ENCODE data around the gene FAM124A.

The FAM124A gene, protein sequence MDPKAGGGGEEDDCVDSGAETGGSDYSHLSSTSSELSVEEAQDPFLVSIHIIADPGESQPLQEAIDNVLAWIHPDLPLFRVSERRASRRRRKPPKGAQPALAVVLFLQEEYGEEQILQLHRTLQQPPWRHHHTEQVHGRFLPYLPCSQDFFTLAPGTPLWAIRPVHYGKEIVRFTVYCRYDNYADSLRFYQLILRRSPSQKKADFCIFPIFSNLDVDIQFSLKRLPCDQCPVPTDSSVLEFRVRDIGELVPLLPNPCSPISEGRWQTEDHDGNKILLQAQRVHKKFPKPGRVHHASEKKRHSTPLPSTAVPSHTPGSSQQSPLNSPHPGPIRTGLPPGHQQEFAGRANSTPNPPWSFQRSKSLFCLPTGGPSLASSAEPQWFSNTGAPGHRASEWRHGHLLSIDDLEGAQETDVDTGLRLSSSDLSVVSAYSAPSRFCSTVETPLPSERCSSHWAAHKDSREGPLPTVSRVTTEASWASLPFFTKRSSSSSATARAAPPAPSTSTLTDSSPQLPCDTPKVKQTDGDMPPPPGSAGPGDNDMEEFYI

DNA sequence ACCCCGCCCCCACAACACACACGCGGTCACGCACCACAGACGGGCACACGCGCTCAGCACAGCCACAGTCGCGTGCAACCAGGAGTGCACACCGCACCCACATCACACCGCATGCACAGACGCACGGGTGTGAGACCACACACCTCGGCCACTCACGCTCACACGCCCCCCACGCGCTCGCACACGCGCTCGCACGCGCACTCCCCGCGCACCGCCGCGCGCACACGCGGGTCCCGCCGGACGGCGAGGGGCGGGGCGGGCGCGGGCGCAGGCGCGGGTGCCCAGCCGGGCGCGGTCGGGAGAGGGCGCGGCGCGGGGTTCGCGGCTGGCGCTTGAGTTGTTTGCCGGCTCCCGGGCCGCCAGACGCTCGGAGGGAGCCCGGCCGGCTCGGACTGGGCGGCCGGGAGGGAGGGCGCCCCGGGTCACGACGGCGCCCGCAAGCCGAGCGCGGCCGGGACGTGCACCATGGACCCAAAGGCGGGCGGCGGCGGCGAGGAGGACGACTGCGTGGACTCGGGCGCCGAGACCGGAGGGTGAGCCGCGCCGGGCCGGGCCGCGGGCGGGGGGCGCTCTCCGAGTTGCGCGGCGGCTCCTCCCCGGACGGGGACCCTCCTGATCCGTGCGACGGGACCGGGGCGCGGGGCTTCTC, at the start of gene FAM124A:
Gene FAM124A (plus strand): TSS at position 362 of the 649 bp plus-strand sequence. CDS start 104 bp downstream, at position 466.
- Histone ChIP-seq H3K27ac (ENCODE audit: low read length) (peak within 1 kb of the TSS; percentile 78), H3K4me3 (ENCODE audit: low read length) (peak within 1 kb of the TSS; percentile 97), H3K36me3 (ENCODE audit: insufficient read depth, low read depth, low read length) (peaks cover 23% of the 10 kb centered on the region), H3K9me3 (ENCODE audit: insufficient read depth, low read depth, low read length) (no peaks in the 10 kb centered on the region), H3K9ac (ENCODE audit: low read depth, low read length) (peak within 1 kb of the TSS; percentile 94), H3K27me3 (ENCODE audit: insufficient read depth, low read length) (peaks cover 16% of the 10 kb centered on the region), H3K4me1 (ENCODE audit: insufficient read depth, low read length) (peaks cover 36% of the 10 kb centered on the region)

DNA sequence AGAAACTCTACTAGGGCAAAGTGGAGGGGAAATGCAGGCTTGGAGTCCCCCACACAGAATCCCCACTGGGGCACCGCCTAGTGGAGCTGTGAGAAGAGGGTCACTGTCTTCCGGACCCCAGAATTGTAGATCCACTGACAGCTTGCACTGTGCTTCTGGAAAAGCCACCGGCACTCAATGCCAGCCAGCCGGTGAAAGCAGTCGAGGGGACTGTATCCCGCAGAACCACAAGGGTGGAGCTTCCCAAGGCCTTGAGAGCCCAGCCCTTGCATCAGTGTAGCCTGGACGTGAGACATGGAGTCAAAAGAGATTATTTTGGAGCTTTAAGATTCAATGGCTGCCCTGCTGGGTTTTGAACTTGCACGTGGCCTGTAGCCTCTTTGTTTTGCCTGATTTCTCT, 47.2 kb upstream of the FAM124A start:
- H3K36me3 ChIP-seq (ENCODE audit: insufficient read depth, low read depth, low read length): peaks cover 69% of the 10 kb centered on the region
- H3K27ac ChIP-seq (ENCODE audit: low read length): peak overlapping the region; percentile 95
- H3K27me3 ChIP-seq (ENCODE audit: insufficient read depth, low read length): no peaks in the 10 kb centered on the region
- H3K9ac ChIP-seq (ENCODE audit: low read depth, low read length): peak overlapping the region; percentile 81
- H3K9me3 ChIP-seq (ENCODE audit: insufficient read depth, low read depth, low read length): no peaks in the 10 kb centered on the region
- peaks cover 19% of the 10 kb centered on the region for H3K4me1 ChIP-seq (ENCODE audit: insufficient read depth, low read length)
- H3K4me3 ChIP-seq (ENCODE audit: low read length): peak overlapping the region; percentile 64

DNA sequence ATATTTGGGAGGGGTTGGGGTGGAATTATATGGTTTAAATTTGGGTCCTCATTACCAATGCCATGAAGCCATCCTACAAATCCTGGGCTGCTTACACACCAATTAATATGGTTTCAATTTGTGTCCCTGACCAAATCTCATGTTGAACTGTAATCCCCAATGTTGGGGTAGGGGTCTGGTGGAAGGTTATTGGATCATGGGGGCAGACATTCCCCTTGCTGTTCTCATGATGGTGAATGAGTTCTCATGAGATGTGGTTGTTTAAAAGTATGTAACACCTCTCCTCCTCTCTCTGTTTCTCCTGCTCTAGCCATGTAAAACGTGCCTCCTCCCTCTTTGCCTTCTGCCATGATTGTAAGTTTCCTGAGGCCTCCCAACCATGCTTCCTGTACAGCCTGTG, 46.6 kb upstream of the FAM124A start:
- peak overlapping the region; percentile 64; the same call in 1 of the 2 replicates for H3K4me3 ChIP-seq (ENCODE audit: low read length)
- H3K9ac ChIP-seq (ENCODE audit: low read depth, low read length): peak overlapping the region; percentile 81; the same call in 1 of the 2 replicates
- no peaks in the 10 kb centered on the region for H3K27me3 ChIP-seq (ENCODE audit: insufficient read depth, low read length)
- H3K9me3 ChIP-seq (ENCODE audit: insufficient read depth, low read depth, low read length): no peaks in the 10 kb centered on the region
- peaks cover 22% of the 10 kb centered on the region for H3K4me1 ChIP-seq (ENCODE audit: insufficient read depth, low read length)
- peaks cover 75% of the 10 kb centered on the region for H3K36me3 ChIP-seq (ENCODE audit: insufficient read depth, low read depth, low read length)
- peak overlapping the region; percentile 95 for H3K27ac ChIP-seq (ENCODE audit: low read length)

DNA sequence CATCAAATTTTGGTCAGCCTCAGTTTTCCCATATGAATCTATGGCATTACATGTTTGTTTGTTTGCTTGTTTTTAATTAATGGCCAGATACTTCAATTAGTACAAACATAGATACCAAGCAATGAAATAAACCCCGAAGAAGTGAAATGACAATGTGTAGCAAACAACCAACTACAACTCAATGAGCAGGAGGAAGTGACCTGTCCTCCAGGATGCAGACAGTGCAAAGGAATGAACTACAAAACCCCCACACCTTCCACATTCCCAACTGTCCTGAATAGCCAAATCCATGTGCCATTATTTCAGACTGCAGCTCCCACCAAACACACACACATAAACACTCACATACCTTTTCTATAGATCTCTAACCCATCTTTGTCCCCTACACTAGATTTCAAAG, 45.0 kb upstream of the FAM124A start:
- no peak overlapping the region for H3K27ac ChIP-seq (ENCODE audit: low read length)
- peaks cover 22% of the 10 kb centered on the region for H3K4me1 ChIP-seq (ENCODE audit: insufficient read depth, low read length)
- no peak overlapping the region for H3K9ac ChIP-seq (ENCODE audit: low read depth, low read length)
- no peak overlapping the region for H3K4me3 ChIP-seq (ENCODE audit: low read length)
- H3K27me3 ChIP-seq (ENCODE audit: insufficient read depth, low read length): no peaks in the 10 kb centered on the region
- peaks cover 76% of the 10 kb centered on the region for H3K36me3 ChIP-seq (ENCODE audit: insufficient read depth, low read depth, low read length)
- no peaks in the 10 kb centered on the region for H3K9me3 ChIP-seq (ENCODE audit: insufficient read depth, low read depth, low read length)

DNA sequence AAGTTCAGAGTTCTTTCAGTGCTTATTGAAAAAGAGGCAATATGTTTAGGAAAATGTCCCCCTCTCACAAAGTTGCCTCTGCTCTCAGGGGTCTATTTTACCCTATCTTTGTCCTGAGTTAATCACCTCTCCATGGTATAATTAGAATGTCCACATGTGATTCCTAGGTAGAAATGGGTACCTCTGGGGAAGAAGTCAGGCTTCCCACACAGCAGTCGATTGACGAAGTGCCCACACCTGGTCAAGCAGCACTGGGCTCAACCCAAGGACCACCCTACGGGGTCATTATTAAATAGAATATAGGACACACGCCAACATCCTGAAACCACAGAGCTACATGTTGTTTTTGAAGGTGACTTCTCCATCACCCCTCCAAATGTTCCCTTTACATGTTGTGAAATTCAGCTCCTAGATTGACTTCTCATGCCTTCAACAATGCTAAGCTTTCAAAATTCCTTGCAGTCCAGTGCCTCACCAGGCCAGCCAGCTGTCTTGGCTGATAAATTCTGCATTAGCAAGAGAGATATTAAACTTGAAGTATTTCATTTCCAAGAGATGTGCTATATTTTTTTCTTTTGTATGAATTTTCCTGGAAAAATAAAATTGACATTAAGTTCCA, 43.6 kb upstream of the FAM124A start:
- H3K36me3 ChIP-seq (ENCODE audit: insufficient read depth, low read depth, low read length): peaks cover 74% of the 10 kb centered on the region
- no peak overlapping the region for H3K27ac ChIP-seq (ENCODE audit: low read length)
- H3K9ac ChIP-seq (ENCODE audit: low read depth, low read length): no peak overlapping the region

DNA sequence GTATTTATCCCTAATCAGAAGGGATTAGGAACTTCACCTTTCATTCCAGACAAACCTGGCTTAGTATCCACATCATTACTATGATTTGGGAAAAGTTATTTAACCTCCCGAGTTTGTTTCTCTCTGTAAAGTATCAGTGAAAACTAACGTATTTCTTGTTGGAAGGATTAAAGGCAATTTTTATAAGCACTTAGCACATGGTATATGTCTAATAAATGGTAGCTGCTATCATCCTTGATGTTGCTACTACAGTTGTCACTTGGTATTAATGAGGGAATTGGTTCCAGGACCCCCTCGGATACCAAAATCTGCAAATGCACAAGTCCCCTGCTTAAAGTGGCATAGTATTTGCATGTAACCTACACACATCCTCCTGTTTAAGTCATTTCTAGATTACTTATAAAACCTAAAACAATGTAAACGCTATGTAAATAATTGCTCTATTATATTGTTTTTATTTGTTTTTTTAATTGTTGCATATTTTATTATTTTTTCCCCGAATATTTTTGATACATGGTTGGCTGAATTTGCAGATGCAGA, 42.7 kb upstream of the FAM124A start:
- H3K4me1 ChIP-seq (ENCODE audit: insufficient read depth, low read length): peaks cover 22% of the 10 kb centered on the region
- H3K9ac ChIP-seq (ENCODE audit: low read depth, low read length): no peak overlapping the region
- H3K36me3 ChIP-seq (ENCODE audit: insufficient read depth, low read depth, low read length): peaks cover 74% of the 10 kb centered on the region
- H3K4me3 ChIP-seq (ENCODE audit: low read length): no peak overlapping the region
- H3K27me3 ChIP-seq (ENCODE audit: insufficient read depth, low read length): no peaks in the 10 kb centered on the region
- H3K27ac ChIP-seq (ENCODE audit: low read length): no peak overlapping the region
- H3K9me3 ChIP-seq (ENCODE audit: insufficient read depth, low read depth, low read length): no peaks in the 10 kb centered on the region

More for the DNA sequence above, 43.6 kb upstream of the FAM124A start:
- H3K4me1 ChIP-seq (ENCODE audit: insufficient read depth, low read length): peaks cover 22% of the 10 kb centered on the region
- H3K4me3 ChIP-seq (ENCODE audit: low read length): no peak overlapping the region
- no peaks in the 10 kb centered on the region for H3K27me3 ChIP-seq (ENCODE audit: insufficient read depth, low read length)
- H3K9me3 ChIP-seq (ENCODE audit: insufficient read depth, low read depth, low read length): no peaks in the 10 kb centered on the region

DNA sequence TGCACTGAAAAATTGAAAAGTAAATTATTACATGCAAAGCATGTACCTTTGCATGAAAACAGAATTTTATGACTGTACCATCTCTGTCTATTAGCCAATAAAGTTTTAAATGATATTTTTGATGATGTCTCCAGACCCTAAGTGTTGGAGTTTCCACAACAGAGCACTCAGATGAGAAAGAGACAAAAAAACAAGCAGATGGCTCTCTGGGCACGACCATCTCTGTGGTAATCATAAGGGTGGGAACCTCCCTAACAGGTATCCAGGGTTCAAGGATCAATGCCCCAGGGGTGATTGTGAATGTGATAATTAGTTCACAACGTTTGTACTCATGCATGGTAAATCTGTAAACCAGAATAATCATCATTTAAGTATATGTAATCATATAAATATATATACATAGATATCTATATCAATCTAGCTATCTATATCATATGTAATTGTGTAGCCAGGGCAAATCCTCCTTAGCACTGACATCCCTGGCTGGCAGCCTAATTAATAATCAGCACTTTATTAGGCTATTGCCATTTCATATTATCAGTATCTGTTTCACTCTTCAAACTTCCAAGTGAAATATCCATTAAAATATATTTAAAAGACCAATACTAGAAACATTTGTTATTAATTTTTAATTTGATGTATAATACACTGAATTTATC, 41.2 kb upstream of the FAM124A start:
- Histone ChIP-seq H3K4me1 (ENCODE audit: insufficient read depth, low read length) (peaks cover 9% of the 10 kb centered on the region), H3K27ac (ENCODE audit: low read length) (no peak overlapping the region), H3K27me3 (ENCODE audit: insufficient read depth, low read length) (no peaks in the 10 kb centered on the region), H3K4me3 (ENCODE audit: low read length) (no peak overlapping the region), H3K36me3 (ENCODE audit: insufficient read depth, low read depth, low read length) (peaks cover 67% of the 10 kb centered on the region), H3K9me3 (ENCODE audit: insufficient read depth, low read depth, low read length) (no peaks in the 10 kb centered on the region), H3K9ac (ENCODE audit: low read depth, low read length) (no peak overlapping the region)

DNA sequence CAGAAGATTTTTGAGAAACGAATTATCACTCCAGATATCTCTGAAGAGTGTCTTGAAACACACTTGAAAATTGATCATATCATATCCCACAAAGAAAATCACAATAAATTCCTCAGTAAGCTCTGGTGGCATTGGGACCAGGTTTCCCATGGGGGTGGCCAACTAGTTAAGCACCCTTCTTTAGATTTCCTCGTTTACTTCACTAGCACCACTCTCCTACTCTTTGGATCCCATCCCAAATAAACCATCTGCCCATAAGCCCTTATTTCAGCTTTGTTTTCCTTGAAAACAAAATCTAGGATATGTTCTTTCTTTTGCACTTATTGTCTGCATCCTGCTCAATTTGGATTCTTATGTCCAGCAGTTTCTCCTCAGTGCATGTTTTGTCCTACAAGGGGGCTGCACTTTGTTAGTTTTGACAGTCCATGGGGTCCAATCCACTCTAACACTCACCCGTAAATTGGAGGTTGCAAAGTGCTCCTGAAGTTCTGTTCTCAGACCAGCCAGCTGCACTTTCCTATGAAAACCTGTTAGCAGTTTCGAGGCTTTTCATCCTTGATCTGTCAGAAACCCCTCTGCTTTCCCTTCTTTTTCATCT, 40.3 kb upstream of the FAM124A start:
- Histone ChIP-seq H3K36me3 (ENCODE audit: insufficient read depth, low read depth, low read length) (peaks cover 58% of the 10 kb centered on the region), H3K9me3 (ENCODE audit: insufficient read depth, low read depth, low read length) (no peaks in the 10 kb centered on the region), H3K9ac (ENCODE audit: low read depth, low read length) (no peak overlapping the region), H3K4me3 (ENCODE audit: low read length) (no peak overlapping the region), H3K27me3 (ENCODE audit: insufficient read depth, low read length) (no peaks in the 10 kb centered on the region), H3K4me1 (ENCODE audit: insufficient read depth, low read length) (peaks cover 5% of the 10 kb centered on the region; the same call in 1 of the 2 replicates), H3K27ac (ENCODE audit: low read length) (no peak overlapping the region)

DNA sequence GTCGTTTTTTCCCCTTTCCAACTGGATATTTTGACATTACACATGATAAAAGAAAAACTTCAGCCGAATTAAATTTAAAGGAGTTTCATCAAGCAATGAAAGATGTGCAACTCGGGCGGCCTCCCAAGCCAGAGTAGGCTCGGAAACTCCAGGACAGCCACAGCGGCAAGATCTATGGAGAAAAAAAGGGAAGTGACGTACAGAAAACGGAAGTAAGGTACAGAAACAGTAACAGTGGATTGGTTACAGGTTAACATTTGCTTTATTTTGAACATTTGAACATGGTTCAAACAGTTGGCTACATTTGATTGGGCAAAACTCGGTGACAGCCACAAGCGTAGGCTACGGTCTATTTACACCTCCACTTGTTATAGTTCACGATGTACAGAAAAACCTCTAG, 30.5 kb upstream of the FAM124A start:
- H3K27ac ChIP-seq (ENCODE audit: low read length): no peak overlapping the region
- no peaks in the 10 kb centered on the region for H3K9me3 ChIP-seq (ENCODE audit: insufficient read depth, low read depth, low read length)

DNA sequence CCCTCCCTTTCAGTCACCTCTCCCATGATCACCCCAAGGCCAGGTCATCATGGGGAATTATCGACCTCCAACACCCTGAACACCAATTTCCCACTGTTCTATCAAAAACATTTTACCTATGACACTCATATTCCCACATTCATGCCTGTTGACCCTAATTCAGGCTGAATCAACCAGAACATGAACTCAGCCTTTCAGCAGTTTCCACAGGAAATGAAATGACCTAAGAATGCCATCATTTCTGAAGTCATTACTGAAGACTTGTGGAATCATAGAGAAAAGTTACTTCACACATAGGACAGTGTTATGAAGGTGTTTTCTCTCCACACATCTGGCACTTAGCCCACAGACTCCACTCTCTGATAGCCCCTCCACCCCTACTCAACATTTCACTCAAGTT, 29.9 kb upstream of the FAM124A start:
- no peak overlapping the region for H3K4me3 ChIP-seq (ENCODE audit: low read length)
- H3K4me1 ChIP-seq (ENCODE audit: insufficient read depth, low read length): no peaks in the 10 kb centered on the region
- peaks cover 28% of the 10 kb centered on the region; the same call in 1 of the 2 replicates for H3K27me3 ChIP-seq (ENCODE audit: insufficient read depth, low read length)
- no peak overlapping the region for H3K27ac ChIP-seq (ENCODE audit: low read length)
- no peaks in the 10 kb centered on the region for H3K9me3 ChIP-seq (ENCODE audit: insufficient read depth, low read depth, low read length)
- no peak overlapping the region for H3K9ac ChIP-seq (ENCODE audit: low read depth, low read length)
- H3K36me3 ChIP-seq (ENCODE audit: insufficient read depth, low read depth, low read length): peaks cover 6% of the 10 kb centered on the region; the same call in 1 of the 2 replicates

More for the DNA sequence above, 30.5 kb upstream of the FAM124A start:
- no peak overlapping the region for H3K4me3 ChIP-seq (ENCODE audit: low read length)
- H3K36me3 ChIP-seq (ENCODE audit: insufficient read depth, low read depth, low read length): peaks cover 11% of the 10 kb centered on the region; the same call in 1 of the 2 replicates
- H3K4me1 ChIP-seq (ENCODE audit: insufficient read depth, low read length): no peaks in the 10 kb centered on the region
- peaks cover 28% of the 10 kb centered on the region; the same call in 1 of the 2 replicates for H3K27me3 ChIP-seq (ENCODE audit: insufficient read depth, low read length)
- no peak overlapping the region for H3K9ac ChIP-seq (ENCODE audit: low read depth, low read length)
